HG03039 (cell line): ENCODE results near the gene PARD3.
"Not testable (repeated sequence)": the region's sequence is repeated elsewhere in the genome, so short reads cannot be mapped to it uniquely, and the experiment has no call there.

ENCODE experiments used
- ATAC-seq: cut with Tn5 transposase; IDR thresholded peaks from one replicate; pipeline ENCODE4 v1.9.1; 2021; ENCODE audit warnings: mild to moderate bottlenecking, moderate library complexity; ENCODE audit not compliant: unreplicated experiment

Gene PARD3

GRCh38 chr10:34438741-34439140 lies 376.4 kb downstream of the PARD3 start:
- no peak for ATAC-seq

- ATAC-seq = no peak
Measured at GRCh38 chr10:34437906-34438305, 377.2 kb downstream of the PARD3 start.

- no peak for ATAC-seq
Measured at GRCh38 chr10:34434119-34434594, 380.9 kb downstream of the PARD3 start.

GRCh38 chr10:34433241-34434076 lies 381.6 kb downstream of the PARD3 start:
- no peak for ATAC-seq

- ATAC-seq = no peak
Measured at GRCh38 chr10:34432589-34432988, 382.5 kb downstream of the PARD3 start.

- ATAC-seq = no peak
Measured at GRCh38 chr10:34430685-34431084, 384.4 kb downstream of the PARD3 start.

- ATAC-seq = no peak
Measured at GRCh38 chr10:34428501-34428900, 386.6 kb downstream of the PARD3 start.

GRCh38 chr10:34427911-34428216 lies 387.2 kb downstream of the PARD3 start:
- ATAC-seq = no peak

GRCh38 chr10:34427158-34427910 lies 387.8 kb downstream of the PARD3 start:
- ATAC-seq = not testable (repeated sequence)

GRCh38 chr10:34426538-34427157 lies 388.4 kb downstream of the PARD3 start:
- ATAC-seq = not testable (repeated sequence)

- no peak for ATAC-seq
Measured at GRCh38 chr10:34426041-34426440, 389.1 kb downstream of the PARD3 start.

- no peak for ATAC-seq
Measured at GRCh38 chr10:34423673-34424625, 391.1 kb downstream of the PARD3 start.

- no peak for ATAC-seq
Measured at GRCh38 chr10:34420795-34421194, 394.3 kb downstream of the PARD3 start.

GRCh38 chr10:34420273-34420672 lies 394.8 kb downstream of the PARD3 start:
- no peak for ATAC-seq

- no peak for ATAC-seq
Measured at GRCh38 chr10:34415039-34415438, 400.1 kb downstream of the PARD3 start.

GRCh38 chr10:34413756-34414587 lies 401.1 kb downstream of the PARD3 start:
- ATAC-seq = no peak

GRCh38 chr10:34413214-34413613 lies 401.9 kb downstream of the PARD3 start:
- ATAC-seq = no peak

- ATAC-seq = no peak
Measured at GRCh38 chr10:34408956-34409355, 406.1 kb downstream of the PARD3 start.

- no peak for ATAC-seq
Measured at GRCh38 chr10:34408381-34408780, 406.7 kb downstream of the PARD3 start.

- no peak for ATAC-seq
Measured at GRCh38 chr10:34407324-34407805, 407.7 kb downstream of the PARD3 start.
